Mammary epithelial cell (primary cell): ENCODE data around the gene SMIM24.

Source experiments
- EZH2 ChIP-seq: IDR thresholded peaks from 2 replicates; pipeline ENCODE4 v1.6.1; 2012; ENCODE audit warnings: low read length, inconsistent platforms, borderline replicate concordance
- TF ChIP-seq, protein P1 (sequence below), 2 donors: IDR thresholded peaks in 1 of 2; conservative IDR thresholded peaks in 1 of 2; 2 replicates each; pipeline ENCODE4 v1.5.1; 2011 to 2012; ENCODE audit warnings: inconsistent platforms in 2 of 2, low read length in 2 of 2, mild to moderate bottlenecking in 2 of 2, control low read depth in 1 of 2, low read depth in 1 of 2; ENCODE audit not compliant: insufficient read depth in 1 of 2; ENCODE audit errors: extremely low read depth in 1 of 2

- TF ChIP-seq, protein P1, sequence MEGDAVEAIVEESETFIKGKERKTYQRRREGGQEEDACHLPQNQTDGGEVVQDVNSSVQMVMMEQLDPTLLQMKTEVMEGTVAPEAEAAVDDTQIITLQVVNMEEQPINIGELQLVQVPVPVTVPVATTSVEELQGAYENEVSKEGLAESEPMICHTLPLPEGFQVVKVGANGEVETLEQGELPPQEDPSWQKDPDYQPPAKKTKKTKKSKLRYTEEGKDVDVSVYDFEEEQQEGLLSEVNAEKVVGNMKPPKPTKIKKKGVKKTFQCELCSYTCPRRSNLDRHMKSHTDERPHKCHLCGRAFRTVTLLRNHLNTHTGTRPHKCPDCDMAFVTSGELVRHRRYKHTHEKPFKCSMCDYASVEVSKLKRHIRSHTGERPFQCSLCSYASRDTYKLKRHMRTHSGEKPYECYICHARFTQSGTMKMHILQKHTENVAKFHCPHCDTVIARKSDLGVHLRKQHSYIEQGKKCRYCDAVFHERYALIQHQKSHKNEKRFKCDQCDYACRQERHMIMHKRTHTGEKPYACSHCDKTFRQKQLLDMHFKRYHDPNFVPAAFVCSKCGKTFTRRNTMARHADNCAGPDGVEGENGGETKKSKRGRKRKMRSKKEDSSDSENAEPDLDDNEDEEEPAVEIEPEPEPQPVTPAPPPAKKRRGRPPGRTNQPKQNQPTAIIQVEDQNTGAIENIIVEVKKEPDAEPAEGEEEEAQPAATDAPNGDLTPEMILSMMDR (conservative IDR thresholded peaks at IDR 0.05 in 1 of 2, IDR thresholded peaks at IDR 0.05 in 1 of 2; ENCODE audit: extremely low read depth in 1 of 2, insufficient read depth in 1 of 2, low read depth in 1 of 2, low read length in 2 of 2): no peak
- TF ChIP-seq EZH2: no peak
Observed at GRCh38 chr19:3528080-3528479, 47.8 kb upstream of the SMIM24 start.
